Measurements from ENCODE around the gene SLIT3. TPM values are rescaled to one million over a fixed set of nuclear protein-coding genes. Genes with fewer than 3 reads are reported as not detected.

Gene SLIT3
- total and polyA plus RNA-seq, 4 donors: 18.1 to 22.5 (median 19.5) TPM

- WGBS (ENCODE audit: insufficient coverage): 31% methylated on average over 2 of the region's 5 CpGs
These were observed 123.9 kb downstream of the SLIT3 start for GRCh38 chr5:169176709-169177694.

GRCh38 chr5:169175733-169176132, 125.2 kb downstream of the SLIT3 start:
- H3K36me3 ChIP-seq (ENCODE audit: control insufficient read depth, insufficient read depth, low read length): no peaks in the 10 kb centered on the region
- WGBS (ENCODE audit: insufficient coverage): 89% methylated on average over 1 of the region's 3 CpGs
- no peaks in the 10 kb centered on the region for H3K4me1 ChIP-seq (ENCODE audit: control insufficient read depth, insufficient read depth, low read length)
- H3K9me3 ChIP-seq (ENCODE audit: control insufficient read depth, insufficient read depth, low read length): no peaks in the 10 kb centered on the region
- H3K27me3 ChIP-seq (ENCODE audit: control insufficient read depth, insufficient read depth, low read length): peaks cover 2% of the 10 kb centered on the region
- H3K27ac ChIP-seq (ENCODE audit: low read depth, low read length): no peak overlapping the region
- no peak overlapping the region for H3K4me3 ChIP-seq (ENCODE audit: low read depth, low read length)
- DNase-seq (ENCODE audit: low read depth in 4 of 6, low spot score in 6 of 6): no peak

More at GRCh38 chr5:169176709-169177694, 123.9 kb downstream of the SLIT3 start:
- DNase-seq (ENCODE audit: low read depth in 4 of 6, low spot score in 6 of 6): peak in 2 of 6 donors; percentile 23 to 94
- Histone ChIP-seq H3K4me1 (ENCODE audit: control insufficient read depth, insufficient read depth, low read length) (no peaks in the 10 kb centered on the region), H3K27ac (ENCODE audit: low read depth, low read length) (no peak overlapping the region), H3K9me3 (ENCODE audit: control insufficient read depth, insufficient read depth, low read length) (no peaks in the 10 kb centered on the region), H3K36me3 (ENCODE audit: control insufficient read depth, insufficient read depth, low read length) (no peaks in the 10 kb centered on the region), H3K4me3 (ENCODE audit: low read depth, low read length) (no peak overlapping the region), H3K27me3 (ENCODE audit: control insufficient read depth, insufficient read depth, low read length) (peaks cover 2% of the 10 kb centered on the region)

GRCh38 chr5:169174923-169175322, 126.0 kb downstream of the SLIT3 start:
- H3K27ac ChIP-seq (ENCODE audit: low read depth, low read length): no peak overlapping the region
- DNase-seq (ENCODE audit: low read depth in 4 of 6, low spot score in 6 of 6): no peak
- no peaks in the 10 kb centered on the region for H3K4me1 ChIP-seq (ENCODE audit: control insufficient read depth, insufficient read depth, low read length)
- H3K36me3 ChIP-seq (ENCODE audit: control insufficient read depth, insufficient read depth, low read length): no peaks in the 10 kb centered on the region
- H3K9me3 ChIP-seq (ENCODE audit: control insufficient read depth, insufficient read depth, low read length): no peaks in the 10 kb centered on the region
- H3K27me3 ChIP-seq (ENCODE audit: control insufficient read depth, insufficient read depth, low read length): peaks cover 2% of the 10 kb centered on the region
- no peak overlapping the region for H3K4me3 ChIP-seq (ENCODE audit: low read depth, low read length)
- no CpG with 5 or more reads among the region's 1 CpG for WGBS (ENCODE audit: insufficient coverage)

GRCh38 chr5:169173372-169173771, 127.6 kb downstream of the SLIT3 start:
- no peaks in the 10 kb centered on the region for H3K9me3 ChIP-seq (ENCODE audit: control insufficient read depth, insufficient read depth, low read length)
- no peak overlapping the region for H3K4me3 ChIP-seq (ENCODE audit: low read depth, low read length)
- H3K27ac ChIP-seq (ENCODE audit: low read depth, low read length): no peak overlapping the region
- WGBS (ENCODE audit: insufficient coverage): 94% methylated on average over 4 of the region's 6 CpGs
- no peak for DNase-seq (ENCODE audit: low read depth in 4 of 6, low spot score in 6 of 6)
- H3K4me1 ChIP-seq (ENCODE audit: control insufficient read depth, insufficient read depth, low read length): no peaks in the 10 kb centered on the region
- H3K27me3 ChIP-seq (ENCODE audit: control insufficient read depth, insufficient read depth, low read length): peaks cover 2% of the 10 kb centered on the region
- no peaks in the 10 kb centered on the region for H3K36me3 ChIP-seq (ENCODE audit: control insufficient read depth, insufficient read depth, low read length)

- Histone ChIP-seq H3K27ac (ENCODE audit: low read depth, low read length) (no peak overlapping the region), H3K4me3 (ENCODE audit: low read depth, low read length) (no peak overlapping the region), H3K9me3 (ENCODE audit: control insufficient read depth, insufficient read depth, low read length) (no peaks in the 10 kb centered on the region), H3K4me1 (ENCODE audit: control insufficient read depth, insufficient read depth, low read length) (no peaks in the 10 kb centered on the region), H3K27me3 (ENCODE audit: control insufficient read depth, insufficient read depth, low read length) (peaks cover 2% of the 10 kb centered on the region), H3K36me3 (ENCODE audit: control insufficient read depth, insufficient read depth, low read length) (no peaks in the 10 kb centered on the region)
- no CpG with 5 or more reads among the region's 2 CpGs for WGBS (ENCODE audit: insufficient coverage)
- DNase-seq (ENCODE audit: low read depth in 4 of 6, low spot score in 6 of 6): no peak
These were observed 129.4 kb downstream of the SLIT3 start for GRCh38 chr5:169171515-169171914.

- WGBS (ENCODE audit: insufficient coverage): 100% methylated on average over 1 of the region's 4 CpGs
These were observed 131.2 kb downstream of the SLIT3 start for GRCh38 chr5:169169783-169170182.

GRCh38 chr5:169168280-169168679, 132.7 kb downstream of the SLIT3 start:
- H3K27me3 ChIP-seq (ENCODE audit: control insufficient read depth, insufficient read depth, low read length): peaks cover 2% of the 10 kb centered on the region
- peak in 2 of 6 donors; percentile 19 to 45 for DNase-seq (ENCODE audit: low read depth in 4 of 6, low spot score in 6 of 6)
- H3K4me3 ChIP-seq (ENCODE audit: low read depth, low read length): no peak overlapping the region
- no peak overlapping the region for H3K27ac ChIP-seq (ENCODE audit: low read depth, low read length)
- no peaks in the 10 kb centered on the region for H3K9me3 ChIP-seq (ENCODE audit: control insufficient read depth, insufficient read depth, low read length)
- 57% methylated on average over 1 of the region's 3 CpGs for whole genome bisulfite sequencing (ENCODE audit: insufficient coverage)
- no peaks in the 10 kb centered on the region for H3K36me3 ChIP-seq (ENCODE audit: control insufficient read depth, insufficient read depth, low read length)
- H3K4me1 ChIP-seq (ENCODE audit: control insufficient read depth, insufficient read depth, low read length): peaks cover 5% of the 10 kb centered on the region

More at GRCh38 chr5:169169783-169170182, 131.2 kb downstream of the SLIT3 start:
- DNase-seq (ENCODE audit: low read depth in 4 of 6, low spot score in 6 of 6): no peak
- no peak overlapping the region for H3K27ac ChIP-seq (ENCODE audit: low read depth, low read length)
- H3K36me3 ChIP-seq (ENCODE audit: control insufficient read depth, insufficient read depth, low read length): no peaks in the 10 kb centered on the region
- H3K27me3 ChIP-seq (ENCODE audit: control insufficient read depth, insufficient read depth, low read length): peaks cover 2% of the 10 kb centered on the region
- peaks cover under 1% of the 10 kb centered on the region for H3K4me1 ChIP-seq (ENCODE audit: control insufficient read depth, insufficient read depth, low read length)
- H3K4me3 ChIP-seq (ENCODE audit: low read depth, low read length): no peak overlapping the region
- no peaks in the 10 kb centered on the region for H3K9me3 ChIP-seq (ENCODE audit: control insufficient read depth, insufficient read depth, low read length)

GRCh38 chr5:169166078-169166477, 134.9 kb downstream of the SLIT3 start:
- H3K27me3 ChIP-seq (ENCODE audit: control insufficient read depth, insufficient read depth, low read length): peaks cover 2% of the 10 kb centered on the region

GRCh38 chr5:169165052-169165451, 135.9 kb downstream of the SLIT3 start:
- no peaks in the 10 kb centered on the region for H3K9me3 ChIP-seq (ENCODE audit: control insufficient read depth, insufficient read depth, low read length)
- no CpG with 5 or more reads among the region's 1 CpG for WGBS (ENCODE audit: insufficient coverage)
- no peak overlapping the region for H3K4me3 ChIP-seq (ENCODE audit: low read depth, low read length)
- DNase-seq (ENCODE audit: low read depth in 4 of 6, low spot score in 6 of 6): no peak
- no peak overlapping the region for H3K27ac ChIP-seq (ENCODE audit: low read depth, low read length)
- H3K36me3 ChIP-seq (ENCODE audit: control insufficient read depth, insufficient read depth, low read length): no peaks in the 10 kb centered on the region
- peaks cover 15% of the 10 kb centered on the region for H3K4me1 ChIP-seq (ENCODE audit: control insufficient read depth, insufficient read depth, low read length)
- H3K27me3 ChIP-seq (ENCODE audit: control insufficient read depth, insufficient read depth, low read length): peaks cover 2% of the 10 kb centered on the region

More at GRCh38 chr5:169166078-169166477, 134.9 kb downstream of the SLIT3 start:
- peak in 1 of 6 donors; percentile 25 for DNase-seq (ENCODE audit: low read depth in 4 of 6, low spot score in 6 of 6)
- 58% methylated on average over 5 of the region's 8 CpGs for WGBS (ENCODE audit: insufficient coverage)
- Histone ChIP-seq H3K9me3 (ENCODE audit: control insufficient read depth, insufficient read depth, low read length) (no peaks in the 10 kb centered on the region), H3K27ac (ENCODE audit: low read depth, low read length) (no peak overlapping the region), H3K36me3 (ENCODE audit: control insufficient read depth, insufficient read depth, low read length) (no peaks in the 10 kb centered on the region), H3K4me3 (ENCODE audit: low read depth, low read length) (no peak overlapping the region), H3K4me1 (ENCODE audit: control insufficient read depth, insufficient read depth, low read length) (peaks cover 8% of the 10 kb centered on the region)
